H9 (cell line): Measurements from ENCODE around the gene MGMT. TPM values are rescaled to one million over a fixed set of nuclear protein-coding genes. Genes with fewer than 3 reads are reported as not detected.

Source experiments
- DNase-seq: peaks from one replicate; pipeline ENCODE4 v3.0.0-alpha.2; 2017
- H2AFZ ChIP-seq: one replicate; pipeline ENCODE4 v1.6.1; 2013; ENCODE audit warnings: mild to moderate bottlenecking, low read length, control low read depth, moderate library complexity
- H2AK5ac ChIP-seq: 2 replicates; pipeline ENCODE4 v1.6.1; 2013; ENCODE audit warnings: low read length, control low read depth, mixed read lengths; ENCODE audit not compliant: insufficient read length
- H2BK120ac ChIP-seq: one replicate; pipeline ENCODE4 v1.6.1; 2013; ENCODE audit warnings: low read depth, mild to moderate bottlenecking, low read length, control low read depth, inconsistent platforms; ENCODE audit not compliant: poor library complexity, severe bottlenecking
- H2BK12ac ChIP-seq: 2 replicates; pipeline ENCODE4 v1.6.1; 2013; ENCODE audit warnings: low read length, control low read depth, mixed read lengths, low read depth; ENCODE audit not compliant: insufficient read length
- H2BK15ac ChIP-seq: 2 replicates; pipeline ENCODE4 v1.6.1; 2013; ENCODE audit warnings: low read depth, low read length, control low read depth
- H2BK20ac ChIP-seq: one replicate; pipeline ENCODE4 v1.6.1; 2013; ENCODE audit warnings: low read depth, mild to moderate bottlenecking, low read length, control low read depth, inconsistent platforms; ENCODE audit not compliant: poor library complexity, severe bottlenecking
- H2BK5ac ChIP-seq: 2 replicates; pipeline ENCODE4 v1.6.1; 2013; ENCODE audit warnings: low read length, control low read depth, mixed read lengths; ENCODE audit not compliant: insufficient read length
- H3K14ac ChIP-seq: 2 replicates; pipeline ENCODE4 v1.6.1; 2013; ENCODE audit warnings: low read length, control low read depth; ENCODE audit not compliant: insufficient read depth
- H3K18ac ChIP-seq: 2 replicates; pipeline ENCODE4 v1.6.1; 2013; ENCODE audit warnings: low read depth, mild to moderate bottlenecking, mixed read lengths, low read length, control low read depth; ENCODE audit not compliant: insufficient read length
- H3K23ac ChIP-seq: 2 replicates; pipeline ENCODE4 v1.6.1; 2013; ENCODE audit warnings: low read length, control low read depth, mixed read lengths, low read depth; ENCODE audit not compliant: insufficient read length
- H3K23me2 ChIP-seq: 2 replicates; pipeline ENCODE4 v1.6.1; 2013; ENCODE audit warnings: low read depth, mild to moderate bottlenecking, mixed read lengths, low read length, control low read depth; ENCODE audit not compliant: insufficient read length, poor library complexity, severe bottlenecking
- H3K27ac ChIP-seq: 2 replicates; pipeline ENCODE4 v1.5.1; 2013; ENCODE audit warnings: low read length, control low read depth, mixed read lengths, low read depth; ENCODE audit not compliant: insufficient read length
- H3K27me3 ChIP-seq: 2 replicates; pipeline ENCODE4 v1.6.1; 2013; ENCODE audit warnings: low read length, control low read depth, inconsistent platforms; ENCODE audit not compliant: insufficient read depth
- H3K4ac ChIP-seq: 2 replicates; pipeline ENCODE4 v1.6.1; 2013; ENCODE audit warnings: low read depth, mild to moderate bottlenecking, control low read depth, inconsistent platforms, low read length, moderate library complexity
- H3K4me1 ChIP-seq: 2 replicates; pipeline ENCODE4 v1.6.1; 2013; ENCODE audit warnings: low read length, control low read depth, inconsistent platforms; ENCODE audit not compliant: insufficient read depth
- H3K4me2 ChIP-seq: 2 replicates; pipeline ENCODE4 v1.6.1; 2013; ENCODE audit warnings: low read length, control low read depth, mixed read lengths; ENCODE audit not compliant: insufficient read length, insufficient read depth
- H3K56ac ChIP-seq: 2 replicates; pipeline ENCODE4 v1.6.1; 2013; ENCODE audit warnings: low read depth, mild to moderate bottlenecking, mixed read lengths, low read length, control low read depth; ENCODE audit not compliant: insufficient read length
- H3K79me1 ChIP-seq: 2 replicates; pipeline ENCODE4 v1.6.1; 2013; ENCODE audit warnings: low read depth, mild to moderate bottlenecking, moderate library complexity, low read length, control low read depth, inconsistent platforms; ENCODE audit not compliant: insufficient read depth, poor library complexity, severe bottlenecking
- H3K79me2 ChIP-seq: 2 replicates; pipeline ENCODE4 v1.6.1; 2013; ENCODE audit warnings: low read length, control low read depth, inconsistent platforms; ENCODE audit not compliant: insufficient read depth
- H3K9ac ChIP-seq: 2 replicates; pipeline ENCODE4 v1.6.1; 2013; ENCODE audit warnings: low read length, control low read depth, mixed read lengths; ENCODE audit not compliant: insufficient read length; ENCODE audit errors: extremely low read depth
- H3K9me3 ChIP-seq: one replicate; pipeline ENCODE4 v1.6.1; 2013; ENCODE audit warnings: low read depth, low read length, inconsistent platforms; ENCODE audit not compliant: control insufficient read depth
- H3T11ph ChIP-seq: one replicate; pipeline ENCODE4 v1.6.1; 2013; ENCODE audit warnings: mild to moderate bottlenecking, low read length, control low read depth, inconsistent platforms
- H4K20me1 ChIP-seq: one replicate; pipeline ENCODE4 v1.6.1; 2013; ENCODE audit not compliant: control insufficient read depth, insufficient read length, insufficient read depth
- H4K5ac ChIP-seq: 2 replicates; pipeline ENCODE4 v1.6.1; 2013; ENCODE audit warnings: low read depth, mild to moderate bottlenecking, mixed read lengths, low read length, control low read depth; ENCODE audit not compliant: insufficient read length
- H4K8ac ChIP-seq: replicated peaks from 2 replicates; pipeline ENCODE4 v1.6.1; 2013; ENCODE audit warnings: low read length, control low read depth, mixed read lengths, low read depth; ENCODE audit not compliant: insufficient read length
- H4K91ac ChIP-seq: 2 replicates; pipeline ENCODE4 v1.6.1; 2013; ENCODE audit warnings: low read depth, mild to moderate bottlenecking, moderate library complexity, mixed read lengths, low read length, control low read depth; ENCODE audit not compliant: insufficient read length
- H3K27ac Mint-ChIP-seq, 3 experiments: 2 replicates in 2 of 3; 3 replicates in 1 of 3; pipeline ENCODE4 v1.8.0; 2020 to 2021; ENCODE audit warnings: mixed read lengths in 3 of 3, mild to moderate bottlenecking in 1 of 3, moderate library complexity in 1 of 3
- H3K27me3 Mint-ChIP-seq: 2 replicates; pipeline ENCODE4 v1.8.0; 2021; ENCODE audit warnings: low read depth, mild to moderate bottlenecking, moderate library complexity, mixed read lengths
- H3K36me3 Mint-ChIP-seq, 3 experiments: 2 replicates in 2 of 3; 3 replicates in 1 of 3; pipeline ENCODE4 v1.8.0; 2020 to 2021; ENCODE audit warnings: low read depth in 3 of 3, mixed read lengths in 3 of 3; ENCODE audit not compliant: insufficient read depth in 1 of 3
- H3K4me1 Mint-ChIP-seq, 2 experiments: 2 replicates each; pipeline ENCODE4 v1.8.0; 2020; ENCODE audit warnings: mixed read lengths in 2 of 2
- H3K4me3 Mint-ChIP-seq, 2 experiments: 2 replicates in 1 of 2; 3 replicates in 1 of 2; pipeline ENCODE4 v1.8.0; 2020 to 2021; ENCODE audit warnings: mild to moderate bottlenecking in 2 of 2, mixed read lengths in 2 of 2, moderate library complexity in 1 of 2
- H3K9me3 Mint-ChIP-seq, 2 experiments: 2 replicates in 1 of 2; 3 replicates in 1 of 2; pipeline ENCODE4 v1.8.0; 2020; ENCODE audit warnings: mild to moderate bottlenecking in 2 of 2, mixed read lengths in 2 of 2, moderate library complexity in 1 of 2
- CTCF ChIP-seq: fragments of 200-600 bp; sonication (generic); conservative IDR thresholded peaks from 3 replicates; pipeline ENCODE4 v1.8.0; 2021; ENCODE audit warnings: antibody characterized with exemption, mild to moderate bottlenecking
- WGBS: extraction: QIAGEN DNeasy Blood & Tissue Kit; methylation state at CpG from one replicate; pipeline ENCODE4 v1.1.7; 2013; ENCODE audit warnings: missing lambda C conversion rate, low lambda C conversion rate, mixed read lengths; ENCODE audit not compliant: insufficient read length; ENCODE audit errors: extremely low coverage; 5-methylcytosine and 5-hydroxymethylcytosine counted together
- total RNA-seq: library from RNA; stranded (reverse); gene quantifications from 2 replicates; pipeline ENCODE4 v1.2.1, GENCODE V29; 2021

Gene MGMT
- total RNA-seq, 1 experiment from 2014 or later = 18.4 TPM

DNA sequence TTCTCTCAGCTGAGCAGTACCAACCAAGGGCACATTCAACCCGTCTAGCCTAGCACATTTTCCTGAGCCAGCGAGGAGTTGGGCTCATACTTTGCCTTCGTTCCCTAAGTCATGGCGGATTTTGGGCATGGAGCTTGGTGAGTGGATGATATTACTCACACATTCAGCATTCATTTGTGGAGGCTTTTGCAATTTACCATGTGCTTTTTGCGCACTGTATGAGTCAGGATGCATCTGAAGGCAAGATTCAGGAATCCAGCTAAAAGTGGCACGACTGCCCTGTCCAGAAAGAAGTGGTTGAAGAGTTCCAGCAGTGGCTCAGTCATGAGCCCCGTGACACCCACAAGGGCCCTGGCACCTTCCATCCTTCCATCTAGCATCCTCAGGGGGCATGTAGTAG is 24.2 kb upstream of the MGMT start:
- no CpG with 5 or more reads among the region's 7 CpGs for WGBS

More for the DNA sequence above, 24.2 kb upstream of the MGMT start:
- Histone ChIP-seq H3K9me3 (no peaks in the 10 kb centered on the region), H4K5ac (no peak overlapping the region), H3T11ph (no peak overlapping the region), H3K4me2 (no peak overlapping the region), H2AFZ (no peak overlapping the region), H3K27me3 (no peaks in the 10 kb centered on the region), H2BK12ac (no peak overlapping the region), H3K23me2 (no peaks in the 10 kb centered on the region), H3K4ac (no peak overlapping the region), H3K79me1 (no peaks in the 10 kb centered on the region), H3K27ac (no peak overlapping the region), H3K4me1 (peaks cover 7% of the 10 kb centered on the region), H3K14ac (no peak overlapping the region), H2BK5ac (no peak overlapping the region), H3K23ac (no peak overlapping the region), H3K56ac (no peak overlapping the region), H3K9ac (no peak overlapping the region), H2AK5ac (no peak overlapping the region), H3K79me2 (no peaks in the 10 kb centered on the region), H2BK20ac (no peak overlapping the region), H2BK15ac (no peak overlapping the region), H4K20me1 (no peaks in the 10 kb centered on the region), H4K91ac (no peak overlapping the region), H3K18ac (no peak overlapping the region), H2BK120ac (no peak overlapping the region), H4K8ac (no peak overlapping the region)
- Mint-ChIP-seq H3K4me3 (no peak overlapping the region), H3K9me3 (no peaks in the 10 kb centered on the region), H3K4me1 (peaks cover 27 to 32% of the 10 kb centered on the region in 2 experiments), H3K27ac (no peak overlapping the region), H3K27me3 (peaks cover 5% of the 10 kb centered on the region), H3K36me3 (no peaks in the 10 kb centered on the region; a peak in 2 of 7 replicates)
- DNase-seq = no peak
- no peak for TF ChIP-seq CTCF
